HCEC 1CT (cell line): ENCODE data around the gene MIEF1.
A peak's percentile ranks its signal among the peaks of the same experiment; 100 is the strongest.

ENCODE experiments used
- DNase-seq: peaks from one replicate; pipeline ENCODE4 v3.0.0-alpha.2; 2017

The MIEF1 gene

GRCh38 chr22:39532215-39533073 lies 30.4 kb downstream of the MIEF1 start, which contains the start of gene RPS19BP1:
RPS19BP1 (minus strand) TSS chr22:39532748; CDS start chr22:39532738, 10 bp downstream.
- peak; percentile 98 for DNase-seq

GRCh38 chr22:39534092-39534506 lies 32.0 kb downstream of the MIEF1 start:
- DNase-seq, result no peak

GRCh38 chr22:39534591-39535356 lies 32.7 kb downstream of the MIEF1 start:
- DNase-seq, result peak; percentile 47

- no peak for DNase-seq
These were observed 33.3 kb downstream of the MIEF1 start for GRCh38 chr22:39535357-39535725.

GRCh38 chr22:39535831-39536449 lies 33.9 kb downstream of the MIEF1 start:
- DNase-seq, result no peak

- no peak for DNase-seq
These were observed 34.6 kb downstream of the MIEF1 start for GRCh38 chr22:39536711-39537110.

GRCh38 chr22:39537975-39538374 lies 35.9 kb downstream of the MIEF1 start:
- DNase-seq, result no peak

GRCh38 chr22:39543095-39543494 lies 41.0 kb downstream of the MIEF1 start:
- DNase-seq, result peak; percentile 34

- DNase-seq, result no peak
These were observed 43.6 kb downstream of the MIEF1 start for GRCh38 chr22:39545386-39546365.

GRCh38 chr22:39546889-39547586 lies 44.9 kb downstream of the MIEF1 start:
- peak; percentile 66 for DNase-seq

GRCh38 chr22:39547587-39547947 lies 45.5 kb downstream of the MIEF1 start:
- DNase-seq, result no peak

GRCh38 chr22:39553429-39553828 lies 51.3 kb downstream of the MIEF1 start:
- DNase-seq, result no peak

GRCh38 chr22:39554151-39554550 lies 52.1 kb downstream of the MIEF1 start:
- no peak for DNase-seq

- no peak for DNase-seq
These were observed 55.1 kb downstream of the MIEF1 start for GRCh38 chr22:39556970-39557841.

- DNase-seq, result no peak
These were observed 56.2 kb downstream of the MIEF1 start for GRCh38 chr22:39558254-39558727.

GRCh38 chr22:39558950-39559349 lies 56.9 kb downstream of the MIEF1 start:
- no peak for DNase-seq

- no peak for DNase-seq
These were observed 57.5 kb downstream of the MIEF1 start for GRCh38 chr22:39559456-39560105.

GRCh38 chr22:39560127-39560526 lies 58.0 kb downstream of the MIEF1 start:
- no peak for DNase-seq

GRCh38 chr22:39562839-39563489 lies 60.9 kb downstream of the MIEF1 start:
- no peak for DNase-seq
